NCI-H82 (cell line): ENCODE results near the gene TPM4.

Source experiments
- DNase-seq: peaks from one replicate; lab custom pipeline; 2025; lab: John Stamatoyannopoulos, UW

Gene TPM4

GRCh38 chr19:16127776-16128371 is 51.6 kb downstream of the TPM4 start:
- no peak for DNase-seq

GRCh38 chr19:16131648-16132047 is 55.4 kb downstream of the TPM4 start:
- DNase-seq = no peak

GRCh38 chr19:16133818-16134217 is 57.5 kb downstream of the TPM4 start:
- DNase-seq = no peak

GRCh38 chr19:16134510-16134909 is 58.2 kb downstream of the TPM4 start:
- DNase-seq = no peak

- no peak for DNase-seq
These were observed 59.3 kb downstream of the TPM4 start for GRCh38 chr19:16135430-16136127.

GRCh38 chr19:16136185-16136999 is 60.1 kb downstream of the TPM4 start:
- DNase-seq = peak; percentile 39

- DNase-seq = no peak
These were observed 63.5 kb downstream of the TPM4 start for GRCh38 chr19:16139752-16140151.

- DNase-seq = no peak
These were observed 64.7 kb downstream of the TPM4 start for GRCh38 chr19:16141043-16141442.

- DNase-seq = no peak
These were observed 65.8 kb downstream of the TPM4 start for GRCh38 chr19:16142032-16142580.

GRCh38 chr19:16143399-16144215 is 67.3 kb downstream of the TPM4 start, which contains the start of gene HSH2D:
HSH2D (plus strand) TSS chr19:16143685; CDS start chr19:16148751, 5,066 bp downstream.
- no peak for DNase-seq

GRCh38 chr19:16144216-16144581 is 67.9 kb downstream of the TPM4 start:
- no peak for DNase-seq

GRCh38 chr19:16146112-16146511 is 69.8 kb downstream of the TPM4 start:
- DNase-seq = no peak

- no peak for DNase-seq
These were observed 72.3 kb downstream of the TPM4 start for GRCh38 chr19:16148443-16149229.
